ENCODE results near the gene CMIP.

CMIP gene

DNA sequence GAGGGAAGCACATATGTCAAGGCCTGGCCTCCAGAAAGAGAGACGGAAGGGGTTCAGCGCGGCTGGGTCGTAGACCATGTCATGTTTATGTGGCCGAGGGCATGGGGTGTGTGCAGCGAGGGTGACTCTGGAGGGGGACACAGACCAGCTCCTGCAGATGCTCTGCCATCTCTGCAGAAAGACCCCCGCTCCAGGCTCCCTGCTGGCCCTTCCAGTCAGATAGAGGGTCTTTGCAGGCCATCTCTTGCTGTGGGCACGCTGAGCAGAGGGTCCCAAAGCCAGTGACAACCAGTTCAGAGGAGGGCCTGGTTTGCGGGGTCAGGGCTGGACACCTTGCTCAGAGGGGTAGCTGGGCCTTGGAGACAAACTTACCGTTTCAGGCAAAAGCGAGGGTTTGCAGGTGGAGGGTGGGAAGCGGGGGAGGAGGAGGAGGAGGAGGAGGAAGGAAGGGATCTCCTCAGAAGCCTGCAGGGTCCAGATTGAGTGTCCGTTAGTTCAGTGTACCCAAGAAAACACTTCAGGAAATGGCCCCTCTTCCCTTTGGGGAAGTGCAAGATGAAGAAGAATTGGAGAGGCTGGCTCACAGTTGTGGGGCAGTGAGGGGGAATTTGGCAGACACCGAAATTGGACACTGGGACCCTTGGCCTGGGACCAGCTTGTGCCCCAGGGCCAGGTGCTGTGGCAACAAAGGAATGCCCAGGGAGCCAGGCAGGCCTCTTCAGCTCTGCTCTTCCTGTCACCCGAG is 102.8 kb downstream of the CMIP start:
- DNase-seq (ENCODE audit: low read depth, low spot score) = no peak
- in situ Hi-C loops (cut with HindIII; ENCODE audit: low sequenced_read_pairs) = no loop called here
- TF ChIP-seq, protein P1, sequence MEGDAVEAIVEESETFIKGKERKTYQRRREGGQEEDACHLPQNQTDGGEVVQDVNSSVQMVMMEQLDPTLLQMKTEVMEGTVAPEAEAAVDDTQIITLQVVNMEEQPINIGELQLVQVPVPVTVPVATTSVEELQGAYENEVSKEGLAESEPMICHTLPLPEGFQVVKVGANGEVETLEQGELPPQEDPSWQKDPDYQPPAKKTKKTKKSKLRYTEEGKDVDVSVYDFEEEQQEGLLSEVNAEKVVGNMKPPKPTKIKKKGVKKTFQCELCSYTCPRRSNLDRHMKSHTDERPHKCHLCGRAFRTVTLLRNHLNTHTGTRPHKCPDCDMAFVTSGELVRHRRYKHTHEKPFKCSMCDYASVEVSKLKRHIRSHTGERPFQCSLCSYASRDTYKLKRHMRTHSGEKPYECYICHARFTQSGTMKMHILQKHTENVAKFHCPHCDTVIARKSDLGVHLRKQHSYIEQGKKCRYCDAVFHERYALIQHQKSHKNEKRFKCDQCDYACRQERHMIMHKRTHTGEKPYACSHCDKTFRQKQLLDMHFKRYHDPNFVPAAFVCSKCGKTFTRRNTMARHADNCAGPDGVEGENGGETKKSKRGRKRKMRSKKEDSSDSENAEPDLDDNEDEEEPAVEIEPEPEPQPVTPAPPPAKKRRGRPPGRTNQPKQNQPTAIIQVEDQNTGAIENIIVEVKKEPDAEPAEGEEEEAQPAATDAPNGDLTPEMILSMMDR (IDR thresholded peaks at IDR 0.05; ENCODE audit: low read depth, low read length) = no peak
- no peak overlapping the region for H3K4me3 ChIP-seq (ENCODE audit: low read depth, low read length)

DNA sequence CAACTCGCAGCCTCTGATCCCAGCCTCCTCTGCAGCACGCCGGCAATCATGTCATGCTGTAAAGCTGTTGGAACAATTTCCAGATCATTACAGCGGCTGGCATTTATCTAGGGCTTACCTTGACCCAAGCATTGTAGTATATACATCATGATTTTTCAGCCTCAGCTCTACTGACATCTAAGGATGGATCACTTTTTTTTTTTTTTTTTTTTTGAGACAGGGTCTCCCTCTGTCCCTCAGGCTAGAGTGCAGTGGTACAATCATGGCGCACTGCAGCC is 103.3 kb downstream of the CMIP start:
- TF ChIP-seq, protein P1 (IDR thresholded peaks at IDR 0.05; ENCODE audit: low read depth, low read length) = no peak
- in situ Hi-C loops (cut with HindIII; ENCODE audit: low sequenced_read_pairs) = no loop called here
- DNase-seq (ENCODE audit: low read depth, low spot score) = no peak
- no peak overlapping the region for H3K4me3 ChIP-seq (ENCODE audit: low read depth, low read length)

DNA sequence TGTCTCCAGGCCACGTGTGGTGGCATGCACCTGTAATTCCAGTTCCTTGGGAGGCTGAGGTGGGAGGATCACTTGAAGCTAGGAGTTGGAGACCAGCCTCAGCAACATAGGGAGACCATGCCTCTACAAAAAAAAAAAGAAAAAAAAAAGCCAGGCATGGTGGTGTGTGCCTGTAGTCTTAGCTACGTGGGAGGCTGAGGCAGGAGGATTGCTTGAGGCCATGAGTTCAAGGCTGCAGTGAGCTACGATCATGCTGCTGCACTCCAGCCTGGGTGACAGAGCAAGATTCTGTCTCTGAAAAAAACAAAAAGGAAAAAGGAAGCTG is 103.9 kb downstream of the CMIP start:
- in situ Hi-C loops (cut with HindIII; ENCODE audit: low sequenced_read_pairs) = no loop called here
- no peak overlapping the region for H3K4me3 ChIP-seq (ENCODE audit: low read depth, low read length)
- no peak for DNase-seq (ENCODE audit: low read depth, low spot score)
- TF ChIP-seq, protein P1 (IDR thresholded peaks at IDR 0.05; ENCODE audit: low read depth, low read length) = no peak

DNA sequence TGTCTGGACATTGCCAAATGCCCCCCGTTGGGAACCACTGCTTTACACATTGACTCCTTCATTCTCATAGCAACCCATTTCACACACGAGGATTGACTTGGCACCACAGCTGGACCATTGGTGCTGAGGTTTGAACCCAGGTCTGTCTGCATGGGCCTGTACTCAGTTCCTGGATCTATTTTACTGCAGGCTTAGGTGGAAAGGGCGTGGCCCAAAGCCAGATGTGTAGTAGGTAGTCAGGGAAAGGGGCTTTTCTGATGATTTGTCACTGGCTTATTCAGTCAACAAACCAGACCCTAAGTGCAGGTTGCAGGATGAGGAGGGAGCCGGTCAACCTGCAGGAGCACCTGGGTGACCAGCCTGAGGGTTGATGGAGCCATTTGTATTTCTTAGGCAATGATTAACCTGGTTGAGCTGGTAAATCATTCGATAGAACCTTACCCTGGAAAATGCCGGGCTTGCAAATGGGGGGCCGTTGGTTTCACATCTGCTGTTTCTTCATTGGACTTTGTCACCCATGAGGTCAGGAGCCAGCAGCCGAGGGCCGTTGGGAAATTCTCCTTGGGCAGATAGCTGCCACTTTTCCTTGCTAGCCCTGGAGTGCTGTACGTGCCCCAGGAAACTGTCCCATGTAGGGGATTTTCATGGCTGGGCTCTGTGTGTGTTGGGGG is 104.4 kb downstream of the CMIP start:
- no peak overlapping the region for H3K4me3 ChIP-seq (ENCODE audit: low read depth, low read length)
- DNase-seq (ENCODE audit: low read depth, low spot score) = no peak
- in situ Hi-C loops (cut with HindIII; ENCODE audit: low sequenced_read_pairs) = no loop called here
- TF ChIP-seq, protein P1 (IDR thresholded peaks at IDR 0.05; ENCODE audit: low read depth, low read length) = no peak

DNA sequence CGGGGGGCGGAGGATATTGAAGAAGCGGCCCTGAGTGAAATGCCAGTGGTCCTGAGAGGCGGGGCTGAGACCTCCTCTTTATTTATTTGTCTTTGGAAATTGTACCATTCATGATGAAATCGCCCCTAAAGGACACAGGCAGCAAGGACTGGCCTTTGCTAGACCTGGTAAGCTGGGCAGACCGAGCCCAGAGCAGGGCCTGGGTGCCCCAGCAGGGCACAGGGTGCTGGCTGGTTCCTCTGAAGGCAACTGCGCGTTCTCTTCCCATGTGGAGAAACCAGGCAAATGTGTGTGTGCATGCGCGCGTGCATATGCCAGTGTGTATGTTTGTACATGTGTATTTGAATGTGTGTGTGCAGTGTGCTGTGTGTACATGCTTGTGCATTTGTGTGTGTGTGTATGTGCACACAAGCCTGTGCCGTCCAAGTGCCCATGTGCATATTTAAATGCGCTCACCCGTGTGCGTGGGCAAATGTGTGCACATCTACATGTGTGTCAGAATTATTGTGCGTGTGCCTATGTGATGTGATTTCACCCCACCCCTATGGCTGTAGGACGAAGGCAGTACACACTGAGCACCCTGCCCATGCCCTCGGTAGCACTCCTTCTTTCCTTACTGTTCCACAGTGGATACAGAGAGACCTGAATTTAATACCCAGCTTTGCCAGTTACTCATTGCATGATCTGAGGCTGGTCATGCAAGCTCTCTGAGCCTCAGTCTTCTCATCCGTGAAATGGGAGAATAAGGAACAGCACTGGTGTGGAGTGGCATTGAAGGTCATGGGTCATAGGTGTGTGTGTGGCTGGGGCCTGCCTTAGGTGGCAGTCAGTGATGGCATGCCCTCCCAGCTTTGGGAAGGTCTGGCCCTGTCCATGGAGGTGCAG is 105.2 kb downstream of the CMIP start:
- TF ChIP-seq, protein P1 (IDR thresholded peaks at IDR 0.05; ENCODE audit: low read depth, low read length) = no peak
- no peak overlapping the region for H3K4me3 ChIP-seq (ENCODE audit: low read depth, low read length)
- in situ Hi-C loops (cut with HindIII; ENCODE audit: low sequenced_read_pairs) = no loop called here
- no peak for DNase-seq (ENCODE audit: low read depth, low spot score)

DNA sequence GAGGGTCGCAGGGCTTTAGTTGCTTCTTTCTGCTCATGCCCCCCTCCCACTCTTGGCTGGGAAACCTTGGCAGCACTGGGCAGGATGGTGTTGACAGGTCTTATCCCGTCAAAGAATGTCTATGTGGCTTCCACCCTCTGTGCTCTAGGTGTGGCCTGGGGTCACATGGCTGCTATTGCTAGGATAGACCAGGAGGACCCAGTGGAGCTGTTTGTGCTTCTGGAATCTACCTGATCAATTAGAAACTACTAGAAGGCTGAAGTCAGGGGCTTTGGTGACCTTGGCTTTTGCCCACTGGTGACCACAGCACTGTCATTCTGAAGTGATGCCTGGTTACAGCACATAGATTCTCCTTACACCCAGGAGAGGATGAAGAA is 105.8 kb downstream of the CMIP start:
- H3K4me3 ChIP-seq (ENCODE audit: low read depth, low read length) = no peak overlapping the region
- TF ChIP-seq, protein P1 (IDR thresholded peaks at IDR 0.05; ENCODE audit: low read depth, low read length) = no peak
- in situ Hi-C loops (cut with HindIII; ENCODE audit: low sequenced_read_pairs) = no loop called here
- DNase-seq (ENCODE audit: low read depth, low spot score) = no peak
